KG1 (cell line): ENCODE measurements around the gene ASCL4.

ENCODE experiments used
- DNase-seq: peaks from one replicate; lab custom pipeline; 2025; lab: John Stamatoyannopoulos, UW

Gene ASCL4

DNA sequence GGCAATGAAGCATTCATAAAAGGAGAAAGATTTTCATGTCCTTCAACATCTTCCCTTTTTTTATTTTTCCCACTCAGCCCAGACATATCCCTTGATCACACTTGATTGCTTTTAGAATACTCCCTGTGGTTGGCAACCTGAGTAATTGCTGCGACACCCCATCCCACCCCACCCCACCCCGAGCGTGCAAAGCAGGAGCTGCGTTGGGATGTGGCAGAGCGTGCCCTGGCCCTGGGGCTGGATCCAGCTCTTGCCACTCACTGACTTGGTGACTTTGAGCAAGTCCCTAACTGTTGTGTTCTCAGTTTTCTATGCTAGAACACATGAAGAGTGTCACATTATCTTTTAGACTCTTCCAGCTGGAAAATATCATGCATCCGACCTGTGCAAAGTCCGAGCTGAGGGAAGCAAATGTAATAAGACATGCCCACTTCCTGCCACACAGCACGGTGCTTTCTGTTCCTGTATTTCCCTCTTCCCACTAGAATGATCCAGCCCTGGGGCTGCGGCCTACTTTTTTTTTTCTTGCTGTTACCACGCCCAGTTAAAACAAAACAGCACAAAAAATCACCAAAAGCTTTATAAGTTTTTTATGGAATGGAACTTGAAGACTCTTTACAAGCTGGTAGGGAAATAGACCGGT, 4.0 kb downstream of the ASCL4 start:
- no peak for DNase-seq

DNA sequence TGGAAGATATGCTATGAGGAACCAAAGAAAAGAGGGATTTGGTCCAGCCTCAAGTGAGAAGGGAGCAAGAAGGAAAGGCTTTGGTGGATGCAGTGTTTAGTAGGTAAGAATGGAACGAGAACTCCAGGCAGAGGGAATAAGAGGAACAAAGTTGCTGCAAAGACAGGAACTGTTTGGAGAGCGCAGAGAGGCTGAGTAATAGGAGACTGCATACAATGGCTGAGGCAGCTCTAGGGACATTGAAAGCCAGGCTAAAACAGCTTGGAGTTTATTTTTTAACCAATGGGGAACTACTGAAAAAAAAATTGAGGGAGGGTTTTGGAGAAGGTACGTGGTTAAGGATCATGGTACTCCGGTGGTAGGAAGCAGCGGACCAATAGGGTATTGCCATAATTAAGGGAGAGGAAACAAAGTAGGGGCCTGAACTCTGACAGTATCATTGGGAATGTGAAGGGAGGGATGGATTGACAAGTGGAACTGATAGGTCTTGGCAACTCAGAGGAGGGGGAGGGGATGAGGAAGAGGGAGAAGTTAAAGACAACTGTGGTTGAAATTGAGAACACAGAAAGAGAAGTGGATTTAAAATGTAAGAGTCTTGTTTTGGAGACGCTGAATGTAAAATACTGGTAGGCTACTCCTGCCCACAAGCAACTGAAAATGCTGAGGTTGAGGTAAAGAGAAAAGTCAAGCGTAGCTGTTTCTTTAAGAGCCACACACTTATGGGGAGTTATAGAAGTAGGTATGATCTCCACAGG, 4.8 kb downstream of the ASCL4 start:
- DNase-seq = no peak

DNA sequence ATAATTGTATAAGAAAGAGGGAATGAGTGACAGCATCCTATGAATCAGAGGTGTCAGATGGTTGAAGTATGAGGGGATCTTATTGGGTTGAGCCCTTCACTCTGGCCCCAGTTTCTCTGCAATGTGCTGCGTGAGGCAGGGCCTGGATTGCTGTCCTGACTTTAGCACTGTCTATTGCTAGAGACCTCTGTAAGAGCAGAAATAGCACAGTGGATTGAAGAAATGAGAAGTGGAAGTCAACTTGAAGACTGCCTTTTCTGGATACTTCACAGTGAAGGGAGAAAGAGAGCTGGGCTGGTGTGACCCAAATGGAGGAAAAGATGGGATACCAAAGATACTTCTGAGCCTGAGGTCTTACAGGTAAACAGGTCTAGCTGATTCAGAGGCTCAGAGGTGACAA, 5.8 kb downstream of the ASCL4 start:
- no peak for DNase-seq

GRCh38 chr12:107782067-107782466, 7.6 kb downstream of the ASCL4 start:
- DNase-seq = no peak

- no peak for DNase-seq
Measured at GRCh38 chr12:107783406-107784376, 9.2 kb downstream of the ASCL4 start.

DNA sequence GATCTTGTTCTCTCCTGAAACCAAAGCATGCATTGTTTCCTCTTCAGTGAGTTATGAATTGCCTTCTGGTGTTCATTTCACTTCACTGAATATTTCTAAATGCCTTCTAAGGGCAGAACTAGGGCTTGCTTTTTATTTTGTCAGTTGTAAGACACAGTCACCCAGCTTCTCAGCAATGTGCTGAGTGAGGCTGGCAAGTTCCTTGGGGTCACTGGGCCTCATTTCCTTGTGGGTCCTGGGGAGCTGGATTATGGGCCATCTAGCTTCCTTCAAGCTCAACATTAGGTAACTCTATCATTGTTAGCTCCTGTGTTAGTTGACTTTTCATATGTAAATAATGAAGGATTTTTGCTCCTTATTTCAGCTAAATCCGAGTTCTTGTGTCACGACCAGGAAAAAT, 13.8 kb downstream of the ASCL4 start:
- DNase-seq = no peak

- no peak for DNase-seq
Measured at GRCh38 chr12:107788690-107789458, 14.4 kb downstream of the ASCL4 start.

- no peak for DNase-seq
Measured at GRCh38 chr12:107791465-107792089, 17.1 kb downstream of the ASCL4 start.

- no peak for DNase-seq
Measured at GRCh38 chr12:107794451-107794850, 19.9 kb downstream of the ASCL4 start.

DNA sequence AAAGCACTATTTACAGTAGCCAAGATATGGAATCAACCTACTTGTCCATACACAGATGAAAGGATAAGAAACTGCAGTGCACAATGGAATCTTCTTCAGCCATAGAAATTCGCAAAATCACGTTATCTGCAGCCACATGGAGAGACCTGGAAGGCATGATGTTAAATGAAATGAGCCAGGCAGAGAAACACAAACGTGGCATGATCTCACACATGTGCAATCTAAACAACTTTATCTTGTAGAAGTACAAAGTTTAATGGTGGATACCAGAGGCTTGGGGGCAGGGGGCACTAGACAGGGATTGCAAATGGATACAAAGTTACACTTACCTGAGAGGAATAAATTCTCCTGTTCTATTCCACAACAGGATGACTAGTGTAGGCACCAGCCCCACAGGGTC, 24.1 kb downstream of the ASCL4 start:
- no peak for DNase-seq

DNA sequence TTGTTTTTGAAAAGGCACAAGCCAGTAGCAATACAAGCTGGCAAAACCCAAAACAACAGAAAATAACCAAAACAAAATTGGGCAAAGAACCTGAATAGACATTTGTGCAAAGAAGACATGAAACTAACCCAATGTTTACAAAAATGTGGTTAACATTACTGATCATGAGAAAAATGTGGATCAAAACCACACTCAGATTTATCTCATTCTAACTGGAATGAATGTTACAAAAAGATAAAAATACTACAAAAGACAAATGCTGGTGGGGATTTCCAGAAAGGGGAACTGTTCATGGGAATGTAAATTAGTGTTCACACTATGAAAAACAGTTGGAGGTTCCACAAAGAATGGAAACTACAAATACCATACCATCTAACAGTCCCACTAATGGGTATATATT, 26.6 kb downstream of the ASCL4 start:
- DNase-seq = no peak

GRCh38 chr12:107803092-107803491, 28.6 kb downstream of the ASCL4 start:
- no peak for DNase-seq

DNA sequence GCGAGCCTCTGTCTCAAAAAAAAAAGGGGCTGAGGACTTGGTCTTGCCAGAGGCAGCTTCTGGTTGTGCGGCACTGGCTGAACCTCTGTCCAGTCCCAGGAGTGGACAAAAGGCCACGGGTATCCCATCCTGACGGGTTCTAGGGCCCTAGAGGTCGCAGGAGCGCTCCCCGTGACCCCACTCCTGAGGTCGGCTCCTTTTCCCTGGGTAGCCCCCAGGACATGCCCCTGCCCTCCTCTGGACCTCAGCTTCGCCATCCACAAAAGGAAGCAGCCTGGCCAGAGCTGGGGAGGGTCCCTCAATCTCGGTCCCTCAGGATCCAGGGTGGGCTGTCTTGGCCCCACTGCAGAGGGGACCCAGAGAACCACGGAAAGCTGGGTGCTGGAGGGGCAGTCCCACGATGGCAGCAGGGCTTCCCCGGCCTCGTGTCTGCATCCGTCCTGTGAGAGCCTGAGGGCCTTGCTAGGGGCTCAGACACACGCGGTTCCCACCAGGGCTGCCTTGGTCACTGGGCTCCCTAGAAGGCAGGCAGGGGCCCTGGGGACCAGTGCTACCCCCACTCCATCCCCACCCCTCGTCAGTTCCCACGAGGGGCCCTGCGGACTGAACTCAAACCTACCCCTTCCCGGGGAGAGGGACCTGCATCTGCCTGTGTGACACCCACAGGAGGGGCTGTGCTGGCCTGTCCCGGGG, 31.1 kb downstream of the ASCL4 start:
- DNase-seq = no peak

GRCh38 chr12:107807471-107808150, 33.1 kb downstream of the ASCL4 start:
- no peak for DNase-seq

DNA sequence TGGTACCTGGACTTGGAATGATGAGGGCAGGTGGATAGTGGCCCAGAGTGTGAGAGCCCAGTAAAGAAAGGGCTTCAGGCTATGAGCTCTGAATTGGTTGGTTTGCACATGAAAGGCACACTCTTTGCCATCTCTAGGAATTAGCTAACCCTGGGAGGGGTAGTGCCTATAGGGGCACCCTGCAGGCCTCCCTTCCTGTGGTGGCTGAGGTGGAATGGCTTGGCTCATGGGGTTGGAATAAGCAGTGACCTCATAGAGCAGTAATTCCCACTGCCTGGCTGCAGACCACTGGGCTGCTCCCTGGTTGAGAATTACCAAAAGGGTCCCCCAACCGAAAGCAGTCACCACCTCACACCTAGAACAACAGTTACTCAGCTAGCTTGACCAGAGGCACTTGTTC, 42.7 kb downstream of the ASCL4 start:
- no peak for DNase-seq

- DNase-seq = no peak
Measured at GRCh38 chr12:107818984-107819383, 44.5 kb downstream of the ASCL4 start.

- DNase-seq = no peak
Measured at GRCh38 chr12:107822356-107822755, 47.9 kb downstream of the ASCL4 start.
